LoVo (cell line): ENCODE data around the gene ARL15.
A peak's percentile ranks its signal among the peaks of the same experiment; 100 is the strongest.
"Not testable (repeated sequence)": the region's sequence is repeated elsewhere in the genome, so short reads cannot be mapped to it uniquely, and the experiment has no call there.

Experiments used
- DNase-seq: peaks from one replicate; pipeline ENCODE4 v3.0.0-alpha.2; 2016; ENCODE audit warnings: low spot score

The ARL15 gene

DNA sequence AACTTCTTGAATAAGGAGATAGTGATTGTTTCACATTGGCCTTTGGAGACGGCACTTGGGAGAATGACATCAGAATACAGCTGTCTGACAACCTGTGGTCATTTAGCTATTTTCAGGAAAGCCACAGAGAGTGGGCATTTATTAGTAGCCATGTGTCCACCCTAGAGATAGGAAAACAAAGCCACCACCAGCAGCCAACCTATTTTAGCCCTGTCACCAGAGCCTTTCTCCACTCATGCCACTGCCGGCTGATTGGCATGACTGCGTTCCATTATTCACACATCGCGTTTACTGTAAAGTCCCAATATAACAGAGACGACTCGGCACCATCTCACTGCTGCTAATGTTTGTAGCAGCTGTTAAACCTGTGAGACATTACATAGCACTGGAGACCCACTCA, 419.9 kb downstream of the ARL15 start:
- DNase-seq, result no peak

DNA sequence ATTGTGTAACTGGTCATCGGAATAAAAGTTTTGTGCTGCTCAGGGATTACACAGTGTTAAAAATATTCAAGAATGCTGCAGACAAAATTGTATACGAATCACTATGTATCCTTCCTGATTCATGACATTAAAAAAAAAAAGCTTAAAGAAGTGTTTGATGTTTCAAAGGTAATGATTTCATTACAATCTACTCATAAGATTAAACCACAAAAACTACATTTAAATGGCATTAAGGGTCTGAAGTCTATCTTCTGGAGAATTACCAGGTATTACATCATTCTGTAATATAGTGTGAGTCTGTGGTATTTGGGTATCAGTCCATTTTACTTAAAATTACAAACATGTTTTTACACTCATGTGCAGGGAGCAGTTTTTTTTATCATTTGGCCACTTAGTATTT, 425.5 kb downstream of the ARL15 start:
- peak; percentile 9 for DNase-seq

DNA sequence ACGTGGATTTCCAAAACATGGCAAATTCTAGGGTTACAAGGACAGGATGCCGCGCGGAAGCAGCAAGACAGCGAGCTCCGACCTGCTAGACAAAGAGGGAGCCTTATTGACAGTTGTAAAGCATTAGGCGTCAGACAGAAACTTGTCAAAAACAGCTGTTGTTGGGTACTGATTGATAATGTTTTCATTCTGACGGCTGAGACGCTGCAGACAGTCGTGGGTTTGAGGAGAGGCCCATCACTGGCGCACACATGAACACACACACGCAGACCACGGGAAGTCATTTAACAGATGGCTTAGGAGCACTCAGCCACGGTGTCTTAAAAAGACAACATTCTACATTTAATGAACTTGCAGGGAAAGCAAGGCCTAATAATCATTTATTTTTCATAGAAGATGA, 426.0 kb downstream of the ARL15 start:
- no peak for DNase-seq

DNA sequence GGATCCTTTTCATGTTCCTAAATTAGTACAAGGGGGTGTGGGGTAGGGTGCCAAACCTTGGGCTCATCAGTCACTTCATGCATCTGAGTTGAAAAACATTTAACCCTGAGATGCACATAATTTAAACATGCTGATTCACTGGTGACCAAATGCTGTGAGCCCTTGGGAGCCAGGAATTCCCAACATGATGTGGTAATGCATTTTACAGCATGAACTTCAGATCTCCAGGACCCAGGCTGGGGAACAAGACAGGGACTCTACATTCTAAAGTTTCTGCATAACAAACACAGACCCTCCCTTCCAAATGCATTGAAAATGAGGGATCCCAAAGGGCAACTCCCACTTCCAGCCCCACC, 427.7 kb downstream of the ARL15 start:
- DNase-seq, result no peak

DNA sequence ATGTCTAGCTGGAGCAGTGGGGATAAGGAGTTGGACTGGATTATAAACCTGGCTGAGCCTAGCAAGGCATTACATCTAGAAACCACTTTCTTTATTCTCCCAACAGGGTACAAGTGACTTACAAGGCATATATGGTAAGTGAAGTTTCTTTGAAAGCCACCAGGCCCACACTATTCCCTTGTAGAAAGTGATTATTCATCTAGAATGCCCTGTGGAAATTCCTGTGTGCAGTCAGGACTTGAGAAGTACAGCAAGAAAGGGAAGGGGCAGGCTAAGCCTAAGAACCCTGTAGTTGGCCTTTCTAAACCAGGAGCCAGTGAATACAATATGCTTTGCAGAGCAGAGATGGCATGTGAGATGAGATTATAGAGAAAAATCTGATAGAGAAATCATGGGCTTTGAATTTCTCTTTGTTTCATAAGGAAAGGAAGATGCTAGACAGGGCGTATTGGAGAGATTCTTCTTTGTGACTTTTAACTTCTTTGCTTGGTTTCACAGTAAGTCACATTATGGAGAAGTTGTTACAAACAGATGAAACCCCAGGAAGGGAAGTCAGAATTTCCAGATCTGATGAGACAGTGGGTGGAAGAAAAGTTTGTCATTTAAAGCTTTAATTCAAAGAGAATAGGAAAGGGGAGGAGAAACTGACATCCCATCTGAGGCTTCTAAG, 428.2 kb downstream of the ARL15 start:
- no peak for DNase-seq

DNA sequence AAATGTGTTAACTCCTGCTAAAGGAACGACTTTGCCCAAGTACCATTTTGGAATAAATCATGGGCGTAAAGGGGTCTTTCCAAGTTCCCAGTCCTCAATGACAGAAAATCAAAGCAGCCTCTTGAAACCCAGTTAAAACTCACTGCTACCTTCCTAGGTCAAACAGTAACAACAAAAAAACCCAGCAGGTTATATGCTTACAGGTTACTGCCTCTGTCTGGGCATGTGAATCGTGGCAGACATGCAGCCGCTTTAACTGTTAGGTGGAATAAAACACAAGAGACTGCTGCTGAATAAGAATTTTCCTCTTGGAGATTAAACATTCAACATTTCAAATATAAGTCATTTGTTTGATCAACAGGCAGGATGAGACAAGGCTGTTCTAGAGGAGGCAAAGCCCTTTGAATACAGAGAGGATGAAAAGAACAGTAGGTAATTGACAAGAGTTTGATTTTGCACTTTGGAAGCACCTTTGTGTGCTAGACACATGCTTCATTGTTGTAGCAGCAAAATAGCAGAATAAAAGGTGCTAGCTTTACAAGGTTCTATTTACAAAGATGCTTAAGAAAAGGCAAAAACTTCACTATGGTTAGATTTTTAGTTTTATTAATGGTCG, 430.6 kb downstream of the ARL15 start:
- no peak for DNase-seq

DNA sequence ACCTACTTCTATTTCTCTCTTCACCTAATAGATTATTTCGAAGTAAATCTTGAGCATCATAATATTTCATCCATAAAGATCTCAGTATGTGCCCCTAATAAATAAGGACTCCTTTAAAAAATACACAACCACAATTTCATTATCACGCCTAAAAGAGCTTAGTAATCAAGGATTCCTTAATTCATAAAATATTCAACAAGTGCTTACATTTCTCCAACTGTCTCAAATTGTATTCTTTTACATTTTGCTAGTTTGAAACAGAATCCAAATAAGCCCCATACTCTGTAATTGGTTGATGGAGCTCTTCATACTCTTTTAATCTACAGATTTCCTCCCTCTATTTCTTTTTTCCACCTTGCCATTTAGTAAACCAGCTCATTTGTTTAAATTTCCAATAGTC, 432.4 kb downstream of the ARL15 start:
- no peak for DNase-seq

DNA sequence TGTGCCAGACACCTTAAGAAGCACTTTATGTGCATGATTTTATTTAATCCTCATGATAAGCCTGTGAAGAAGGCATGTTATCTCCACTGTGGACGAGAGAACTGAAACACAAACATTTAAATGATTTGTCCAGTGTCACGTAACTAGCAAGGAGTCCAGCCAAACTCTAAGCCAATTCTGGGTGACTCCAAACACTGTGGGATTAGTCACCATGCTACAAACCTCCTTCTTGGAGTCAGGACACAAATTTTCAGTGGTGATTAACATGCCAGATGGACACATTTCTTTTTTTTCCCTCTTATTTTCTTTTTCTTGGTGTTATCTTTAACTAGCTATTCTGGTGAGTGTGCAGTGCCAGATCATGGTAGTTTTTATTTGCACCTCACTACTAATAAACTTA, 433.1 kb downstream of the ARL15 start:
- DNase-seq, result no peak

DNA sequence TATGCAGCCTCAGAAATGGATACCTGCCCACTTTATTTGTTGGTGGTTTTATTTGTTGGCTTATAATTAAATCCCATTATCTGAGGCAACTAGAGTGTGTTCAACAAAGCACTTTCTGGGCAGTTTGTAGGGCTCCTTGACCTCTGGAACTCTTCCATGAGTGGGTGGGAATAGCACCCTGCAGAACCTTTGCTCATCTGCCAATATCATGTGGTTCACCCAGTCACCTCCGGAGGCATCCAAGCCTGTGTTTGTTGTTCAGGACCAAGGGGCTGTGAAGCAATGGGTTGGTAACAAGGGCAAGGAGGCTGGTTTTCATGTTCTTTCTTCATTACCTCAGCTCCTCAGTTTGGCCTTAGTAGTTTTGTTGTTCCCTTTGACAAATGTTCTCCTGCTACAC, 436.0 kb downstream of the ARL15 start:
- no peak for DNase-seq

DNA sequence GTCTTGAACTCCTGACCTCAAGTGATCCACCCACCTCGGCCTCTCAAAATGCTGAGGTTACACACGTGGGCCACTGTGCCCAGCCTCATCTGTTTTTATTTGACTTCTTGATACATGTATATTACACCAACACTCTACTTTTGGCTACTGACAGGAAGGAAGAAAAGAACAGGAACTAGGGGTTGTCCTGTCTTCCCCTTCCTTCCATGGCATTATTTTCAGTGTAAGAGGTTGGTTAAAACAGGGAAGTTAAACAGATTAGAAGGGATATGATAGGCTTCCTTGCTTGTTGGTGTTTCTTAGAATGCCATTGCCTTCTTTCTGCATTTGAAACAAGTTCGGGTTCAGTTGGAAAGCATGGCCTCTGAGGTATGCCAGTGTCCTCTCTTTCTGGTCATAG, 437.1 kb downstream of the ARL15 start:
- DNase-seq, result no peak

DNA sequence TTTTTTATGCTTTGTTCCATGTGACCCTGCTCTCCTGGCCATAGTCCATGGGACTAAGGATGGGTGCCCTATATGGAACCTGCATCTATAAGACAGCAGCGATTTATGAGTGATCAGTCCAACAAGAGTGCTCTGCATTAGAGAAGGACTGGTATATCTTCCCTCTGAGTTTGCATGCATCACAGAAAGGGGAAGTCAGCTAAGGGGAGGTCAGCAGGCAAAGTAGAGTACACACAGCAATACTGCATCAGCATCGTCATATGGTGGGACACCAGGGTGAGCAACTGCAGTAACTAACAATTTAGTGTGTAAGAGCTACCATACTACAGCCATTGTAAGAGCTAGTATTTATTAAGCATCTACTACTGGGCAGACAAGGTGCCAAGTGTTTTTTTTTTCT, 438.6 kb downstream of the ARL15 start:
- DNase-seq, result no peak

DNA sequence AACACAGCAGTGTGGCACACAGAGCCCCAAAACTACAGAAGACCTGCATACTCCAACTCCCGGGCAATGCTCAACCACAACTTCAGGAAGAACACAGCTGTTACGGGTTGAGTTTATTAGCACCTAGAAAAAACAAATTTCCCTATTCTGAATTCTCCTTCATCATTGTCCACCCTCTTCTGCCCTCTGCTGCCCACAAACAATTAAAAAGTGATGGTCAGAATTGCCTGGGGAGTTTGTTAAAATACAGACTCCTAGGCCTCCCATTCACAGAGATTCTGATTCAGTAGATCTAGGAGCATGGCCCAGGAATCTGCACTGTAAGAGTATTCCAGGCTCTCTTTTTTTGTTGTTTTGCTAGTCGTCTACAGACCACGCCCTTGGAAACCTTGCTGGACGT, 439.3 kb downstream of the ARL15 start:
- DNase-seq, result no peak

DNA sequence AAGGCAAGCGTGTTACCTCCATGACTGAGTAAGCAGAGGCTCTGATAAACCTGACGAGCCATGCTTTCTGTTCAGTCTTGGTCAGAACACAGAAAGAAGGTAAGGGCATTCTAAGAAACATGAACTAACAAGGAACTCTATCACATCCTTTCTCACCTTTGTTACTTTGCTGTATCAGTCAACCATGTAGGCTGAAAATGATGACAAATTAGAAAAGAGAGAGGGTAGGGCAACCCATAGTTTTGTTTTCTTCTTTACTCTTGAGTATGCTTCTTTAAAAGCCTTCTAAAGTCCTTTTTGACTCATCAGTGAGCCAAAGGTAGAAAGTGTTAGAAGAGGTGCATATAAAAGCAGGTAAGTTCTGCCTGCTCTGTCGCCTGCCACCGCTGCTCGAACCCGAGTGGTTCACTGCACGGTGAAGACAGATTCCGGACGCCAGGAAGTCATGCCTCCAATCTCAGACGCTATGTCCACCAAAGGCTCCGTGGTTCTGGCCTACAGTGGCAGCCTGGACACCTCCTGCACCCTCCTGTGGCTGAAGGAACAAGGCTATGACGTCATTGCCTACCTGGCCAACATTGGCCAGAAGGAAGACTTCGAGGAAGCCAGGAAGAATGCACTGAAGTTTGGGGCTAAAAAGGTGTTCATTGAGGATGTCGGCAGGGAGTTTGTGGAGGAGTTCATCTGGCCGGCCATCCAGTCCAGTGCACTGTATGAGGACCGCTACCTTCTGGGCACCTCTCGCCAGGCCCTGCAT, 451.5 kb downstream of the ARL15 start:
- no peak for DNase-seq

DNA sequence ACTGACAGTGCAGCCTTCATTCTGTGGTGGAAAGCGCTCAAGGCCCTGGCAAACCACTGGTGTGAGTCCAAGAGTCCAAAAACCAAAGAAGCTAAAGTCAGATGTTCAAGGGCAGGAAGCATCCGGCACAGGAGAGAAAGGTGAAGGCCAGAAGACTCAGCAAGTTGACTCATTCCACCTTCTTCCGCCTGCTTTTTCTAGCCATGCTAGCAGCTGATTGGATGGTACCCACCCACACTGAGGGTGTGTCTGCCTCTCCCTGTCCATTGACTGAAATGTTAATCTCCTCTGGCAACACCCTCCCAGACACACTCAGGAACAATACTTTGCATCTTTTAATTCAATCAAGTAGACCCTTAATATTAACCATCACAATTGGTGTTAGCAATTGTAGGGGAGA, 453.9 kb downstream of the ARL15 start:
- no peak for DNase-seq

DNA sequence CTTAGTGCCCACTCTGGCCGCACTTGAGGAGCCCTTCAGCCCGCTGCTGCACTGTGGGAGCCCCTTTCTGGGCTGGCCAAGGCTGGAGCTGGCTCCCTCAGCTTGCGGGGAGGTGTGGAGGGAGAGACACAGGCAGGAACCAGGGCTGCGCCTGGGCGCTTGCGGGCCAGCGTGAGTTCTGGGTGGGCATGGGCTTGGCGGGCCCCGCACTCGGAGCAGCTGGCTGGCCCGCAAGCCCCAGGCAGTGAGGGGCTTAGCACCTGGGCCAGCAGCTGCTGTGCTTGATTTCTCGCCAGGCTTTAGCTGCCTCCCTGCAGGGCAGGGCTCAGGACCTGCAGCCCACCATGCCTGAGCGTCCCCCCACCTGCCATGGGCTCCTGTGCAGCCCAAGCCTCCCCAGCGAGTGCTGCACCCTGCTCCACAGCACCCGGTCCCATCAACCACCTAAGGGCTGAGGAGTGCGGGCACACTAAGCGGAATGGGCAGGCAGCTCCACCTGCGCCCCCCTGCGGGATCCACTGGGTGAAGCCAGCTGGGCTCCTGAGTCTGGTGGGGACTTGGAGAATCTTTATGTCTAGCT, 473.4 kb downstream of the ARL15 start:
- DNase-seq, result not testable (repeated sequence)

DNA sequence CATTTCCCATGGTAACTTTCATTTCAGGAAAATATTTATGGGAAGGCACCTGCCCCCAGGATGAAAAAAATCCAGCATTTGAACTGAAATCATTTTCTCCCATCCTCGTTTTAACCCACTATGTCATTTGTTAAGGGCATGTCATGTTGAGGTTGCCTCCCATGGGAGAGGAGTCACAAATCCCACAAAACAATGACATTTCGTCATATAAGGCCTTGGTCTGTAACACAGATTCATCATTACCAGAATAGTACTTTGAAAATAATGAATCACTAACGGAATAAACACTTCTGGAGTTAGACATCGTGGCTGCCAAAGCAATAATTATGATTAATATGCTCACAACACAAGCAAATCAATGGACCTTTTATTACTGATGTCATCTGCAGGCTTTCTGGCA, 475.9 kb downstream of the ARL15 start:
- DNase-seq, result no peak
